Measurements from ENCODE around the gene PPP1R12A. TPM values are rescaled to one million over a fixed set of nuclear protein-coding genes. Genes with fewer than 3 reads are reported as not detected.

Gene PPP1R12A
- total RNA-seq, 1 donor from 2014 or later: 95.8 TPM

- no peaks in the 10 kb centered on the region for H3K9me3 ChIP-seq
- H3K27me3 ChIP-seq: no peaks in the 10 kb centered on the region
- DNase-seq (ENCODE audit: extremely low spot score in 2 of 2): no peak
- TF ChIP-seq CTCF (IDR thresholded peaks at IDR 0.05): no peak
- TF ChIP-seq POLR2A (IDR thresholded peaks at IDR 0.05): no peak
- no peak for TF ChIP-seq POLR2AphosphoS5 (IDR thresholded peaks at IDR 0.05; ENCODE audit: insufficient read depth in 1 of 2, low read depth in 1 of 2)
- H3K36me3 ChIP-seq: no peaks in the 10 kb centered on the region
- intact Hi-C loops (cut with DNase I): no loop called here
- H3K4me3 ChIP-seq: no peak overlapping the region
- no peak overlapping the region for H3K27ac ChIP-seq
- H3K4me1 ChIP-seq: peaks cover 26% of the 10 kb centered on the region
These were observed 104.5 kb downstream of the PPP1R12A start for GRCh38 chr12:79830440-79830839.

DNA sequence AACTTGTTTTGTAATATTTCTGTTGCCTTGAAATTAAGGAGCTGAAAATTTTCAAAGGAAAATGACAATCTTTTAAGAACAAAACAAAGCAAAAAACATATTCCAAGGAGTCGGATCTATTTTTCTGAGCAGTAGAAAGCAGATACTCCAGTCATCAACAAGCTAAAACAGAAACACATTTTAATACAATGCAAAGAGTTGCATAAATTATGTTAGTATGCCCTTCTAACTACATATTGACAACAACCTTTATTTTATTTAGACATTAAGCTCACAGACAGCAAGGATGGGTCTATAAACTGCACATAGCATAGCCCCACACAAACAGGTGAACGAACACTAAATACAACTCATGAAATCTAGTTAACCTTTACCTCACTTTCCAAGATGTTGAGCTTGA is 106.0 kb downstream of the PPP1R12A start:
- H3K27me3 ChIP-seq: no peaks in the 10 kb centered on the region
- no peak overlapping the region for H3K4me3 ChIP-seq
- no peaks in the 10 kb centered on the region for H3K9me3 ChIP-seq
- no peaks in the 10 kb centered on the region for H3K36me3 ChIP-seq
- no peak for DNase-seq (ENCODE audit: extremely low spot score in 2 of 2)
- H3K27ac ChIP-seq: no peak overlapping the region
- intact Hi-C loops (cut with DNase I): no loop called here
- H3K4me1 ChIP-seq: peaks cover 39% of the 10 kb centered on the region
- TF ChIP-seq POLR2AphosphoS5 (IDR thresholded peaks at IDR 0.05; ENCODE audit: insufficient read depth in 1 of 2, low read depth in 1 of 2) (no peak), CTCF (IDR thresholded peaks at IDR 0.05) (no peak), POLR2A (IDR thresholded peaks at IDR 0.05) (no peak)

DNA sequence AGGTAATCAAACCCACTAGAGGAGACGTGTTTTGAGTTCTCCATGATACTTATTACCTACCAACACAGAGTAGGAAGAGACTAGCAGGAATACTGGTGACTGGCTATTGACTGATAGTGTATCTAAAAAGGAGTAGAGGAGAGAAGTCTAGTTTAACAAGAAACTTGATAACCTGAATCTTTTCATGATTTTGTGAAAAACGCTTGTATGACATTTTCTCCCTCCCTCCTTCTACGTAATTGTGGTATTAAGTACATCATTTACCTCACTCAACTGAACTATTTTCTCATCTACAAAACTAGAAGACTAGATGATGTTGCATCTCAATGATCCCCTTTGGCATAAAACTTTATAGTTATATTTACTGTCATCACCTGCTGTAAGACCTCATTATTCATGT is 107.4 kb downstream of the PPP1R12A start:
- peaks cover 39% of the 10 kb centered on the region for H3K4me1 ChIP-seq
- intact Hi-C loops (cut with DNase I): no loop called here

GRCh38 chr12:79826267-79827128 is 108.4 kb downstream of the PPP1R12A start:
- Histone ChIP-seq H3K36me3 (peaks cover 0 to 9% of the 10 kb centered on the region in 2 donors), H3K9me3 (no peaks in the 10 kb centered on the region), H3K4me3 (no peak overlapping the region), H3K4me1 (peaks cover 33% of the 10 kb centered on the region), H3K27ac (no peak overlapping the region), H3K27me3 (no peaks in the 10 kb centered on the region)
- DNase-seq (ENCODE audit: extremely low spot score in 2 of 2): no peak
- TF ChIP-seq CTCF (IDR thresholded peaks at IDR 0.05): no peak
- no peak for TF ChIP-seq POLR2AphosphoS5 (IDR thresholded peaks at IDR 0.05; ENCODE audit: insufficient read depth in 1 of 2, low read depth in 1 of 2)
- TF ChIP-seq POLR2A (IDR thresholded peaks at IDR 0.05): no peak
- intact Hi-C loops (cut with DNase I): no loop called here

More for the DNA sequence above, 107.4 kb downstream of the PPP1R12A start:
- Histone ChIP-seq H3K9me3 (no peaks in the 10 kb centered on the region), H3K36me3 (no peaks in the 10 kb centered on the region), H3K4me3 (no peak overlapping the region), H3K27ac (no peak overlapping the region), H3K27me3 (no peaks in the 10 kb centered on the region)
- no peak for DNase-seq (ENCODE audit: extremely low spot score in 2 of 2)
- TF ChIP-seq CTCF (IDR thresholded peaks at IDR 0.05): no peak
- no peak for TF ChIP-seq POLR2AphosphoS5 (IDR thresholded peaks at IDR 0.05; ENCODE audit: insufficient read depth in 1 of 2, low read depth in 1 of 2)
- TF ChIP-seq POLR2A (IDR thresholded peaks at IDR 0.05): no peak

DNA sequence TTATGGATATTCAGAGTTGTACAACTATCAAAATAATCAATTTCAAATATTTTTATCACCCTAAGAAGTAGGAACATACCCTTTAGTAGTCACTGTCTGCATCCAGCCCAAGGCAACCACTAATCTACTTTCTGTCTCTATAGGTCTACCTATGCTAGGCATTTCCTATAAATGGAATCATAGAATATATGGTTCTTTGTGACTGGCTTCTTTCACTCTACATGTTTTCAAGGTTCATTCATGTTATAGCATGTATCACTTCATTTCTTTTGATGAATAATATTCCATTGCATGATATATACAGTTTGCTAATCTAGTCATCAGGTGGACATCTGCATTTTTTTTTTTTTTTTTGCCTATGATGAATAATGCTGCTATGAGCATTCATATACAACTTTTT is 112.4 kb downstream of the PPP1R12A start:
- no peak overlapping the region for H3K4me3 ChIP-seq
- H3K4me1 ChIP-seq: peaks cover 37% of the 10 kb centered on the region
- TF ChIP-seq POLR2A (IDR thresholded peaks at IDR 0.05) (no peak), POLR2AphosphoS5 (IDR thresholded peaks at IDR 0.05; ENCODE audit: insufficient read depth in 1 of 2, low read depth in 1 of 2) (no peak), CTCF (IDR thresholded peaks at IDR 0.05) (no peak)
- no peak for DNase-seq (ENCODE audit: extremely low spot score in 2 of 2)
- intact Hi-C loops (cut with DNase I): no loop called here
- no peaks in the 10 kb centered on the region for H3K27me3 ChIP-seq
- H3K9me3 ChIP-seq: no peaks in the 10 kb centered on the region
- H3K27ac ChIP-seq: no peak overlapping the region
- H3K36me3 ChIP-seq: peaks cover 0 to 36% of the 10 kb centered on the region in 2 donors

Measured in vagina (tissue), 2 donors.